WTC11 (cell line): ENCODE results near the gene ABR. TPM values are rescaled to one million over a fixed set of nuclear protein-coding genes. Genes with fewer than 3 reads are reported as not detected.
A peak's percentile ranks its signal among the peaks of the same experiment; 100 is the strongest.

Source experiments
- ATAC-seq: fragments of 200-7000 bp; cut with Tn5 transposase; 2 replicates; pipeline ENCODE4 v1.10.0; 2021; ENCODE audit warnings: mild to moderate bottlenecking, moderate library complexity
- CTCF ChIA-PET: fragments of 300-600 bp; sonication (Branson Sonifier 250); formaldehyde crosslinking; loops from one replicate; lab custom pipeline; 2021; ENCODE audit warnings: antibody characterized with exemption; lab: Charles Lee
- POLR2A ChIA-PET: fragments of 350-600 bp; sonication (Branson Sonifier 250); formaldehyde crosslinking; loops from one replicate; lab custom pipeline; 2021; ENCODE audit warnings: antibody characterized with exemption; lab: Charles Lee
- DNase-seq: peaks from one replicate; pipeline ENCODE4 v3.0.0; 2021; ENCODE audit warnings: low spot score
- H3K27ac Mint-ChIP-seq: 2 replicates; pipeline ENCODE4 v1.8.0; 2021; ENCODE audit warnings: mixed read lengths
- H3K27me3 Mint-ChIP-seq: 2 replicates; pipeline ENCODE4 v1.8.0; 2021; ENCODE audit warnings: low read depth, mild to moderate bottlenecking, moderate library complexity, mixed read lengths
- H3K36me3 Mint-ChIP-seq: 2 replicates; pipeline ENCODE4 v1.8.0; 2021; ENCODE audit warnings: mixed read lengths
- H3K4me1 Mint-ChIP-seq: 2 replicates; pipeline ENCODE4 v1.8.0; 2022; ENCODE audit warnings: mixed read lengths
- H3K4me3 Mint-ChIP-seq: 2 replicates; pipeline ENCODE4 v1.8.0; 2021; ENCODE audit warnings: mild to moderate bottlenecking, moderate library complexity, mixed read lengths
- H3K9me3 Mint-ChIP-seq: 2 replicates; pipeline ENCODE4 v1.8.0; 2021; ENCODE audit warnings: mixed read lengths
- FOXP1 ChIP-seq: sonication (generic); formaldehyde crosslinking; IDR thresholded peaks from 2 replicates; pipeline ENCODE4 v1.8.0; 2022; ENCODE audit warnings: missing genetic modification reagents, mild to moderate bottlenecking, moderate library complexity, borderline replicate concordance
- MYBL2 ChIP-seq: sonication (generic); formaldehyde crosslinking; IDR thresholded peaks from 2 replicates; pipeline ENCODE4 v1.8.1; 2023; ENCODE audit warnings: mild to moderate bottlenecking, moderate library complexity, missing genetic modification reagents
- NFYB ChIP-seq: sonication (generic); formaldehyde crosslinking; conservative IDR thresholded peaks from 2 replicates; pipeline ENCODE4 v1.8.0; 2022; ENCODE audit warnings: low read depth, missing genetic modification reagents
- NR1H2 ChIP-seq: sonication (generic); formaldehyde crosslinking; IDR thresholded peaks from 2 replicates; pipeline ENCODE4 v1.9.0; 2021; ENCODE audit warnings: mild to moderate bottlenecking, moderate library complexity, missing genetic modification reagents
- SMAD3 ChIP-seq: sonication (generic); formaldehyde crosslinking; IDR thresholded peaks from 2 replicates; pipeline ENCODE4 v1.8.0; 2022; ENCODE audit warnings: missing genetic modification reagents, mild to moderate bottlenecking, borderline replicate concordance
- SP1 ChIP-seq: sonication (generic); formaldehyde crosslinking; conservative IDR thresholded peaks from 2 replicates; pipeline ENCODE4 v1.8.1; 2022; ENCODE audit warnings: missing genetic modification reagents
- TCF7 ChIP-seq: sonication (generic); formaldehyde crosslinking; IDR thresholded peaks from 2 replicates; pipeline ENCODE4 v1.8.0; 2022; ENCODE audit warnings: mild to moderate bottlenecking, low read depth, missing genetic modification reagents, moderate library complexity
- TEAD1 ChIP-seq: sonication (generic); formaldehyde crosslinking; IDR thresholded peaks from 2 replicates; pipeline ENCODE4 v1.8.0; 2022; ENCODE audit warnings: mild to moderate bottlenecking, missing genetic modification reagents
- ZNF416 ChIP-seq: fragments of 250-450 bp; sonication (Bioruptor Pico); IDR thresholded peaks from 2 replicates; pipeline ENCODE4 v1.9.0; 2021; ENCODE audit warnings: mild to moderate bottlenecking, inconsistent platforms
- ZNF671 ChIP-seq: fragments of 250-450 bp; sonication (Bioruptor Pico); IDR thresholded peaks from 2 replicates; pipeline ENCODE4 v1.8.0; 2021; ENCODE audit warnings: mild to moderate bottlenecking
- total RNA-seq: library from RNA; stranded (reverse); gene quantifications from 3 replicates; pipeline ENCODE4 v1.2.3, GENCODE V29; 2021
- TF ChIP-seq, protein P1 (sequence below): sonication (generic); formaldehyde crosslinking; IDR thresholded peaks from 2 replicates; pipeline ENCODE4 v1.8.0; 2023; ENCODE audit warnings: missing genetic modification reagents, mild to moderate bottlenecking, borderline replicate concordance
- TF ChIP-seq, protein P2 (sequence below): sonication (generic); formaldehyde crosslinking; IDR thresholded peaks from 2 replicates; pipeline ENCODE4 v1.8.1; 2022; ENCODE audit warnings: mild to moderate bottlenecking, missing genetic modification reagents, moderate library complexity, borderline replicate concordance
- TF ChIP-seq, protein P3 (sequence below): sonication (generic); formaldehyde crosslinking; IDR thresholded peaks from 2 replicates; pipeline ENCODE4 v1.8.0; 2023; ENCODE audit warnings: mild to moderate bottlenecking, missing genetic modification reagents
- TF ChIP-seq, protein P4 (sequence below): sonication (generic); formaldehyde crosslinking; IDR thresholded peaks from 2 replicates; pipeline ENCODE4 v1.8.1; 2023; ENCODE audit warnings: mild to moderate bottlenecking, missing genetic modification reagents, moderate library complexity
- TF ChIP-seq, protein P5 (sequence below): fragments of 250-450 bp; sonication (Bioruptor Pico); IDR thresholded peaks from 2 replicates; pipeline ENCODE4 v1.9.0; 2021; ENCODE audit warnings: mild to moderate bottlenecking
- TF ChIP-seq, protein P6 (sequence below): sonication (generic); formaldehyde crosslinking; IDR thresholded peaks from 2 replicates; pipeline ENCODE4 v1.8.0; 2023; ENCODE audit warnings: missing genetic modification reagents
- TF ChIP-seq, protein P7 (sequence below): fragments of 250-450 bp; sonication (Bioruptor Pico); IDR thresholded peaks from 2 replicates; pipeline ENCODE4 v2.1.2; 2022; ENCODE audit warnings: mild to moderate bottlenecking, moderate library complexity
- TF ChIP-seq, protein P8 (sequence below): sonication (generic); formaldehyde crosslinking; IDR thresholded peaks from 2 replicates; pipeline ENCODE4 v1.8.1; 2022; ENCODE audit warnings: low read depth, missing genetic modification reagents, borderline replicate concordance
- TF ChIP-seq, protein P9 (sequence below): fragments of 250-450 bp; sonication (Bioruptor Pico); IDR thresholded peaks from 2 replicates; pipeline ENCODE4 v1.8.0; 2021; ENCODE audit warnings: mild to moderate bottlenecking

Gene ABR
- total RNA-seq, 1 experiment from 2014 or later: 38.0 TPM

DNA sequence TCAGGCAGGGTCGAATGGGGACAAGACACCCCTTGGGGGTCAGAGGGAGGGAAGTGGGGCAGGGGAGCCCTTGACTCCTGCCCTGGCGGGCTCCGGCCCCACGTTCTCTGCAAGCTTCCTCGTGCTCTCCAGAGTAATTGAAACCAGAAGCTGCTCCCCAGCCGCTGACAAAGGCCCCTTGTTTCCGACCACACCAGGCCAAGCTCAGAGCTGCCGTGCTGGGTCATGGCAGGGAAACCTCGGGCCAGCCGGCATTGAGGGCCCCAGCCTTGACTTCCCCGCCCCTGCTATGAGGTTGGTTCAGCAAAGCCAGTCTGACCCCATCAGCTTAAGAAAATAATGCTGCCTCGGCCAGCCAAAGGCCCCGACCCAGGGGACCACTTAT, 139.6 kb downstream of the ABR start (continued):
- TF ChIP-seq, protein P1, sequence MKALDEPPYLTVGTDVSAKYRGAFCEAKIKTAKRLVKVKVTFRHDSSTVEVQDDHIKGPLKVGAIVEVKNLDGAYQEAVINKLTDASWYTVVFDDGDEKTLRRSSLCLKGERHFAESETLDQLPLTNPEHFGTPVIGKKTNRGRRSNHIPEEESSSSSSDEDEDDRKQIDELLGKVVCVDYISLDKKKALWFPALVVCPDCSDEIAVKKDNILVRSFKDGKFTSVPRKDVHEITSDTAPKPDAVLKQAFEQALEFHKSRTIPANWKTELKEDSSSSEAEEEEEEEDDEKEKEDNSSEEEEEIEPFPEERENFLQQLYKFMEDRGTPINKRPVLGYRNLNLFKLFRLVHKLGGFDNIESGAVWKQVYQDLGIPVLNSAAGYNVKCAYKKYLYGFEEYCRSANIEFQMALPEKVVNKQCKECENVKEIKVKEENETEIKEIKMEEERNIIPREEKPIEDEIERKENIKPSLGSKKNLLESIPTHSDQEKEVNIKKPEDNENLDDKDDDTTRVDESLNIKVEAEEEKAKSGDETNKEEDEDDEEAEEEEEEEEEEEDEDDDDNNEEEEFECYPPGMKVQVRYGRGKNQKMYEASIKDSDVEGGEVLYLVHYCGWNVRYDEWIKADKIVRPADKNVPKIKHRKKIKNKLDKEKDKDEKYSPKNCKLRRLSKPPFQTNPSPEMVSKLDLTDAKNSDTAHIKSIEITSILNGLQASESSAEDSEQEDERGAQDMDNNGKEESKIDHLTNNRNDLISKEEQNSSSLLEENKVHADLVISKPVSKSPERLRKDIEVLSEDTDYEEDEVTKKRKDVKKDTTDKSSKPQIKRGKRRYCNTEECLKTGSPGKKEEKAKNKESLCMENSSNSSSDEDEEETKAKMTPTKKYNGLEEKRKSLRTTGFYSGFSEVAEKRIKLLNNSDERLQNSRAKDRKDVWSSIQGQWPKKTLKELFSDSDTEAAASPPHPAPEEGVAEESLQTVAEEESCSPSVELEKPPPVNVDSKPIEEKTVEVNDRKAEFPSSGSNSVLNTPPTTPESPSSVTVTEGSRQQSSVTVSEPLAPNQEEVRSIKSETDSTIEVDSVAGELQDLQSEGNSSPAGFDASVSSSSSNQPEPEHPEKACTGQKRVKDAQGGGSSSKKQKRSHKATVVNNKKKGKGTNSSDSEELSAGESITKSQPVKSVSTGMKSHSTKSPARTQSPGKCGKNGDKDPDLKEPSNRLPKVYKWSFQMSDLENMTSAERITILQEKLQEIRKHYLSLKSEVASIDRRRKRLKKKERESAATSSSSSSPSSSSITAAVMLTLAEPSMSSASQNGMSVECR (CRISPR knock-in tag): no peak
- TF ChIP-seq, protein P2, sequence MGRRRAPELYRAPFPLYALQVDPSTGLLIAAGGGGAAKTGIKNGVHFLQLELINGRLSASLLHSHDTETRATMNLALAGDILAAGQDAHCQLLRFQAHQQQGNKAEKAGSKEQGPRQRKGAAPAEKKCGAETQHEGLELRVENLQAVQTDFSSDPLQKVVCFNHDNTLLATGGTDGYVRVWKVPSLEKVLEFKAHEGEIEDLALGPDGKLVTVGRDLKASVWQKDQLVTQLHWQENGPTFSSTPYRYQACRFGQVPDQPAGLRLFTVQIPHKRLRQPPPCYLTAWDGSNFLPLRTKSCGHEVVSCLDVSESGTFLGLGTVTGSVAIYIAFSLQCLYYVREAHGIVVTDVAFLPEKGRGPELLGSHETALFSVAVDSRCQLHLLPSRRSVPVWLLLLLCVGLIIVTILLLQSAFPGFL: no peak
- TF ChIP-seq, protein P3, sequence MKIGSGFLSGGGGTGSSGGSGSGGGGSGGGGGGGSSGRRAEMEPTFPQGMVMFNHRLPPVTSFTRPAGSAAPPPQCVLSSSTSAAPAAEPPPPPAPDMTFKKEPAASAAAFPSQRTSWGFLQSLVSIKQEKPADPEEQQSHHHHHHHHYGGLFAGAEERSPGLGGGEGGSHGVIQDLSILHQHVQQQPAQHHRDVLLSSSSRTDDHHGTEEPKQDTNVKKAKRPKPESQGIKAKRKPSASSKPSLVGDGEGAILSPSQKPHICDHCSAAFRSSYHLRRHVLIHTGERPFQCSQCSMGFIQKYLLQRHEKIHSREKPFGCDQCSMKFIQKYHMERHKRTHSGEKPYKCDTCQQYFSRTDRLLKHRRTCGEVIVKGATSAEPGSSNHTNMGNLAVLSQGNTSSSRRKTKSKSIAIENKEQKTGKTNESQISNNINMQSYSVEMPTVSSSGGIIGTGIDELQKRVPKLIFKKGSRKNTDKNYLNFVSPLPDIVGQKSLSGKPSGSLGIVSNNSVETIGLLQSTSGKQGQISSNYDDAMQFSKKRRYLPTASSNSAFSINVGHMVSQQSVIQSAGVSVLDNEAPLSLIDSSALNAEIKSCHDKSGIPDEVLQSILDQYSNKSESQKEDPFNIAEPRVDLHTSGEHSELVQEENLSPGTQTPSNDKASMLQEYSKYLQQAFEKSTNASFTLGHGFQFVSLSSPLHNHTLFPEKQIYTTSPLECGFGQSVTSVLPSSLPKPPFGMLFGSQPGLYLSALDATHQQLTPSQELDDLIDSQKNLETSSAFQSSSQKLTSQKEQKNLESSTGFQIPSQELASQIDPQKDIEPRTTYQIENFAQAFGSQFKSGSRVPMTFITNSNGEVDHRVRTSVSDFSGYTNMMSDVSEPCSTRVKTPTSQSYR (CRISPR knock-in tag): no peak
- TF ChIP-seq SP1 (CRISPR knock-in tag): no peak
- TF ChIP-seq, protein P4, sequence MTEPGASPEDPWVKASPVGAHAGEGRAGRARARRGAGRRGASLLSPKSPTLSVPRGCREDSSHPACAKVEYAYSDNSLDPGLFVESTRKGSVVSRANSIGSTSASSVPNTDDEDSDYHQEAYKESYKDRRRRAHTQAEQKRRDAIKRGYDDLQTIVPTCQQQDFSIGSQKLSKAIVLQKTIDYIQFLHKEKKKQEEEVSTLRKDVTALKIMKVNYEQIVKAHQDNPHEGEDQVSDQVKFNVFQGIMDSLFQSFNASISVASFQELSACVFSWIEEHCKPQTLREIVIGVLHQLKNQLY (CRISPR knock-in tag): no peak
- TF ChIP-seq, protein P5, sequence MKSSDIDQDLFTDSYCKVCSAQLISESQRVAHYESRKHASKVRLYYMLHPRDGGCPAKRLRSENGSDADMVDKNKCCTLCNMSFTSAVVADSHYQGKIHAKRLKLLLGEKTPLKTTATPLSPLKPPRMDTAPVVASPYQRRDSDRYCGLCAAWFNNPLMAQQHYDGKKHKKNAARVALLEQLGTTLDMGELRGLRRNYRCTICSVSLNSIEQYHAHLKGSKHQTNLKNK: no peak
- TF ChIP-seq, protein P6, sequence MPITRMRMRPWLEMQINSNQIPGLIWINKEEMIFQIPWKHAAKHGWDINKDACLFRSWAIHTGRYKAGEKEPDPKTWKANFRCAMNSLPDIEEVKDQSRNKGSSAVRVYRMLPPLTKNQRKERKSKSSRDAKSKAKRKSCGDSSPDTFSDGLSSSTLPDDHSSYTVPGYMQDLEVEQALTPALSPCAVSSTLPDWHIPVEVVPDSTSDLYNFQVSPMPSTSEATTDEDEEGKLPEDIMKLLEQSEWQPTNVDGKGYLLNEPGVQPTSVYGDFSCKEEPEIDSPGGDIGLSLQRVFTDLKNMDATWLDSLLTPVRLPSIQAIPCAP (CRISPR knock-in tag): no peak

DNA sequence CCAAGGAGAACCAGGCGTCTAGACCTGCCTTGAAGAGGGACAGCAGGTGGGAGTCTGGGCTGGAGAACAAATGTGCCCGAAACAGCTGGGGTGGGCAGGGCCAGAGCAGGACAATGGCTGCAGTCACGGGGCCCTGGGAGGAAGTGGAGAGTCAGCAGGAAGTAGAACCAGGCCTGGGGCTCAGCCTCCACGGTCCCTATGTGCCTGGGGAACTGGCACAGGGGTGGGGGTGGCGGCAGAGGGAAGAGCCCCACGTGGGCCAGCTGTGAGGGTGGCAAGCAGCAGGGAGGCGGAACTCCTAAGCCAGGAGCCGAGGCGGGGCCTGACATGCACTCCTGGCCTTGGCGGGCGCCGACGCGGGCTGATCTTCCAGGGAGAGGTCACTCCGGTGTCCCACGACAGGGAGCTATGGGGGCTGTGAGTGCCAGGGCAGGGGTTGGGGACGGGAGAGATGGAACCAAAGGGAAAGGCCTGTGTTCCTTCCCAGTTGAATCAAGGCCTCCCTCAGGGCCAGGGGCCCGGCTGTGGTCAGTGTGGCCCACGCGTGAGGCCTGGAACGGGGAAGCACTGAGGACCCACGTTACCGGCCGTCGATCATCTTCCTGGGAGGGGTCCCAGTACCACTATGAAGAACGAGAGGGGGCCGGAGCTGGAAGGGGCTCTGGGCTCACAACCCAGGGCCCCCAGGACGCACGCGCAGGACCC, 140.1 kb downstream of the ABR start:
- Mint-ChIP-seq H3K4me1 (peaks cover 5% of the 10 kb centered on the region), H3K27ac (peak overlapping the region; percentile 63; the same call in 1 of the 2 replicates), H3K9me3 (peaks cover 10% of the 10 kb centered on the region), H3K36me3 (peaks cover 11% of the 10 kb centered on the region), H3K4me3 (no peak overlapping the region), H3K27me3 (no peaks in the 10 kb centered on the region)
- ATAC-seq (peak; percentile 38), DNase-seq (no peak)
- POLR2A ChIA-PET: no interaction called here
- CTCF ChIA-PET: interaction anchor here (1.5 to 5.4 kb wide), 2 partner anchors 16 to 18 kb away, joined by 11 to 29 read pairs; no protein-coding TSS in a partner anchor
- TF ChIP-seq, protein P6 (CRISPR knock-in tag): no peak
- no peak for TF ChIP-seq NR1H2
- TF ChIP-seq TCF7 (CRISPR knock-in tag): no peak
- TF ChIP-seq SMAD3 (CRISPR knock-in tag): no peak
- TF ChIP-seq, protein P7, sequence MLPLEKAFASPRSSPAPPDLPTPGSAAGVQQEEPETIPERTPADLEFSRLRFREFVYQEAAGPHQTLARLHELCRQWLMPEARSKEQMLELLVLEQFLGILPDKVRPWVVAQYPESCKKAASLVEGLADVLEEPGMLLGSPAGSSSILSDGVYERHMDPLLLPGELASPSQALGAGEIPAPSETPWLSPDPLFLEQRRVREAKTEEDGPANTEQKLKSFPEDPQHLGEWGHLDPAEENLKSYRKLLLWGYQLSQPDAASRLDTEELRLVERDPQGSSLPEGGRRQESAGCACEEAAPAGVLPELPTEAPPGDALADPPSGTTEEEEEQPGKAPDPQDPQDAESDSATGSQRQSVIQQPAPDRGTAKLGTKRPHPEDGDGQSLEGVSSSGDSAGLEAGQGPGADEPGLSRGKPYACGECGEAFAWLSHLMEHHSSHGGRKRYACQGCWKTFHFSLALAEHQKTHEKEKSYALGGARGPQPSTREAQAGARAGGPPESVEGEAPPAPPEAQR (CRISPR knock-in tag): no peak
- no peak for TF ChIP-seq TEAD1 (CRISPR knock-in tag)
- no peak for TF ChIP-seq MYBL2
- TF ChIP-seq NFYB (CRISPR knock-in tag): no peak
- TF ChIP-seq ZNF671 (CRISPR knock-in tag): no peak
- no peak for TF ChIP-seq ZNF416
- TF ChIP-seq, protein P8, sequence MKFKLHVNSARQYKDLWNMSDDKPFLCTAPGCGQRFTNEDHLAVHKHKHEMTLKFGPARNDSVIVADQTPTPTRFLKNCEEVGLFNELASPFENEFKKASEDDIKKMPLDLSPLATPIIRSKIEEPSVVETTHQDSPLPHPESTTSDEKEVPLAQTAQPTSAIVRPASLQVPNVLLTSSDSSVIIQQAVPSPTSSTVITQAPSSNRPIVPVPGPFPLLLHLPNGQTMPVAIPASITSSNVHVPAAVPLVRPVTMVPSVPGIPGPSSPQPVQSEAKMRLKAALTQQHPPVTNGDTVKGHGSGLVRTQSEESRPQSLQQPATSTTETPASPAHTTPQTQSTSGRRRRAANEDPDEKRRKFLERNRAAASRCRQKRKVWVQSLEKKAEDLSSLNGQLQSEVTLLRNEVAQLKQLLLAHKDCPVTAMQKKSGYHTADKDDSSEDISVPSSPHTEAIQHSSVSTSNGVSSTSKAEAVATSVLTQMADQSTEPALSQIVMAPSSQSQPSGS (CRISPR knock-in tag): no peak
- no peak for TF ChIP-seq FOXP1 (CRISPR knock-in tag)
- TF ChIP-seq, protein P9, sequence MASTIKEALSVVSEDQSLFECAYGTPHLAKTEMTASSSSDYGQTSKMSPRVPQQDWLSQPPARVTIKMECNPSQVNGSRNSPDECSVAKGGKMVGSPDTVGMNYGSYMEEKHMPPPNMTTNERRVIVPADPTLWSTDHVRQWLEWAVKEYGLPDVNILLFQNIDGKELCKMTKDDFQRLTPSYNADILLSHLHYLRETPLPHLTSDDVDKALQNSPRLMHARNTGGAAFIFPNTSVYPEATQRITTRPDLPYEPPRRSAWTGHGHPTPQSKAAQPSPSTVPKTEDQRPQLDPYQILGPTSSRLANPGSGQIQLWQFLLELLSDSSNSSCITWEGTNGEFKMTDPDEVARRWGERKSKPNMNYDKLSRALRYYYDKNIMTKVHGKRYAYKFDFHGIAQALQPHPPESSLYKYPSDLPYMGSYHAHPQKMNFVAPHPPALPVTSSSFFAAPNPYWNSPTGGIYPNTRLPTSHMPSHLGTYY (CRISPR knock-in tag): no peak
